Panc1 (cell line): ENCODE results near the gene EME2. TPM values are rescaled to one million over a fixed set of nuclear protein-coding genes. Genes with fewer than 3 reads are reported as not detected.
A peak's percentile ranks its signal among the peaks of the same experiment; 100 is the strongest.

Experiments used
- ATAC-seq: fragments of 200-7000 bp; cut with Tn5 transposase; 2 replicates; pipeline ENCODE4 v1.9.1; 2020; ENCODE audit warnings: mild to moderate bottlenecking, moderate library complexity
- BruUV-seq: library from RNA; stranded (reverse); fragments of 400-500 nt; replicated peaks from 2 replicates; lab custom pipeline; 2021; lab: Mats Ljungman, UMichigan
- CTCF ChIA-PET: fragments of 300-600 bp; sonication (Branson Sonifier 250); formaldehyde crosslinking; loops from one replicate; lab custom pipeline; 2022; ENCODE audit warnings: antibody characterized with exemption; lab: Charles Lee
- POLR2A ChIA-PET: fragments of 300-600 bp; sonication (Branson Sonifier 250); formaldehyde crosslinking; loops from one replicate; lab custom pipeline; 2022; ENCODE audit warnings: antibody characterized with exemption; lab: Charles Lee
- DNase-seq: peaks from one replicate; pipeline ENCODE4 v3.0.0-alpha.2; 2010; ENCODE audit warnings: low read depth, low spot score
- H3K27ac ChIP-seq: 2 replicates; pipeline ENCODE4 v1.5.1; 2011; ENCODE audit warnings: mild to moderate bottlenecking, low read length, inconsistent platforms
- H3K27me3 ChIP-seq: fragments of 200-500 bp; sonication (Bioruptor generic); 2 replicates; pipeline ENCODE4 v1.6.0; 2014; ENCODE audit warnings: low read length, inconsistent platforms; ENCODE audit not compliant: control insufficient read depth, insufficient read depth
- H3K36me3 ChIP-seq: fragments of 200-500 bp; sonication (Bioruptor generic); 2 replicates; pipeline ENCODE4 v1.5.1; 2014; ENCODE audit warnings: inconsistent platforms, mild to moderate bottlenecking, low read length, moderate library complexity; ENCODE audit not compliant: control insufficient read depth, insufficient read depth
- H3K4me1 ChIP-seq: 2 replicates; pipeline ENCODE4 v1.5.1; 2011; ENCODE audit warnings: inconsistent platforms, mild to moderate bottlenecking, low read length, moderate library complexity; ENCODE audit not compliant: control insufficient read depth, insufficient read depth
- H3K4me3 ChIP-seq, 2 experiments: 2 replicates each; pipeline ENCODE4 v1.5.1; 2011 to 2012; ENCODE audit warnings: low read depth in 2 of 2, low read length in 2 of 2, mild to moderate bottlenecking in 2 of 2, inconsistent platforms in 1 of 2, moderate library complexity in 1 of 2
- H3K9me3 ChIP-seq: fragments of 200-500 bp; sonication (Bioruptor generic); 2 replicates; pipeline ENCODE4 v1.5.1; 2014; ENCODE audit warnings: low read depth, mild to moderate bottlenecking, inconsistent platforms, low read length, moderate library complexity; ENCODE audit not compliant: control insufficient read depth, insufficient read depth
- POLR2AphosphoS5 ChIP-seq: IDR thresholded peaks from 2 replicates; pipeline ENCODE4 v1.6.1; 2012; ENCODE audit warnings: mild to moderate bottlenecking, low read depth, low read length, moderate library complexity
- SIN3A ChIP-seq: IDR thresholded peaks from 2 replicates; pipeline ENCODE4 v1.6.1; 2012; ENCODE audit warnings: low read depth, mild to moderate bottlenecking, low read length, moderate library complexity, borderline replicate concordance; ENCODE audit not compliant: insufficient read depth
- TCF7L2 ChIP-seq: IDR thresholded peaks from 2 replicates; pipeline ENCODE4 v1.6.1; 2011; ENCODE audit warnings: mild to moderate bottlenecking, low read depth, low read length, inconsistent platforms
- in situ Hi-C: cut with HindIII; loops from 2 replicates; pipeline ENCODE4 v1.10.0; 2016; ENCODE audit warnings: low sequenced_read_pairs, low pct_unique_long_range_greater_than_20kb
- intact Hi-C: fragments of 100-400 bp; cut with micrococcal nuclease; formaldehyde crosslinking; loops from one replicate; pipeline ENCODE4 v1.10.0; 2022; ENCODE audit not compliant: unreplicated experiment
- total RNA-seq: library from RNA; stranded (reverse); gene quantifications from one replicate; pipeline ENCODE4 v1.2.1, GENCODE V29; 2021; ENCODE audit not compliant: unreplicated experiment
- TF ChIP-seq, protein P1 (sequence below): fragments of 450-650 bp; IDR thresholded peaks from 2 replicates; pipeline ENCODE4 v1.5.1; 2017; ENCODE audit warnings: mild to moderate bottlenecking
- TF ChIP-seq, protein P2 (sequence below), 2 experiments: IDR thresholded peaks; 2 replicates each; pipeline ENCODE4 v1.6.1; 2011 to 2012; ENCODE audit warnings: low read depth in 2 of 2, control low read depth in 1 of 2, low read length in 1 of 2, mild to moderate bottlenecking in 1 of 2, moderate library complexity in 1 of 2; ENCODE audit not compliant: insufficient read depth in 1 of 2

The EME2 gene
- total RNA-seq, 1 experiment from 2014 or later, result 53.4 TPM

DNA sequence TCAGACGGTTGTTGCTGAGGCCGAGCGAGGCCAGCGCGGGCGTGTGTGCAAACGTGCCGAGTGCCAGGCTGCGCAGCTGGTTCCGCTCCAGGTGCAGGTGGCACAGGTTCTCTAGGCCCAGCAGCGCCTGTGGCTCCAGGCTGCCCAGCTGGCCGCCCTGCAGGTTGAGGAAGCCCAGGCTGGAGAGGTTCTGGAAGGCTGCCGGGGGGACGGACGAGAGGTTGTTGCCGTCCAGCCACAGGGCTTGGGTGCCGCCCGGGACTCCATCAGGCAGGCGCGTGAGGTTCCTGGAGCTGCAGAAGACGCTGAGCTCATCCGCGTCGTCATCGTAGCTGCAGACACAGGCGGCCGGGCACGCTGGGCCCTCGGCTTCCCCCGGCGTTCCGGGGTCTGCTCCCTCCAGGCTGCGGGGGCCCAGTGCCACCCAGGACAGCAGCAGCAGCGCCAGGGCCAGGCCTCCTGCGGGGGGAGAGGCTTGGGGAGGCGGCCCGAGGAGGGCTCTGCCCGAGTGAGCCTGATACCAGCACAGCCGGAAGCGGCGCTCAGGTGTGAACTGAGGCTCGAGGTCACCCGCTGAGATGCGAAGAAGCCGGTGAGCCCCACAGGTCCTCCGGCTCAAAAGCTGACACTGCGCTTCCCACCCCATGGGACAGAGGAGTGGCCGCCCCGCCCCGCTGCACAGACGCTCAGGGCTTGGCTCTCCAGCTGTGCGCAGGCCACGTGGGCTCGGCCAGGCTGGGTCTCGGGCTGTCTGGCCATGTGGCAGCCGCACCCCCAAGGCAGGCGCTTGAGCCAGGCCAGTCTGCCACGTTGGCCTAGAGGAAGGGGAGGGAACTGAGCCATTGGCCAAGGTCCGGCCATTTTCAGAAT, 19.6 kb downstream of the EME2 start:
- no peaks in the 10 kb centered on the region for H3K9me3 ChIP-seq
- ChIA-PET CTCF (no interaction called here), POLR2A (no interaction called here)
- TF ChIP-seq TCF7L2, result no peak
- TF ChIP-seq, protein P1, sequence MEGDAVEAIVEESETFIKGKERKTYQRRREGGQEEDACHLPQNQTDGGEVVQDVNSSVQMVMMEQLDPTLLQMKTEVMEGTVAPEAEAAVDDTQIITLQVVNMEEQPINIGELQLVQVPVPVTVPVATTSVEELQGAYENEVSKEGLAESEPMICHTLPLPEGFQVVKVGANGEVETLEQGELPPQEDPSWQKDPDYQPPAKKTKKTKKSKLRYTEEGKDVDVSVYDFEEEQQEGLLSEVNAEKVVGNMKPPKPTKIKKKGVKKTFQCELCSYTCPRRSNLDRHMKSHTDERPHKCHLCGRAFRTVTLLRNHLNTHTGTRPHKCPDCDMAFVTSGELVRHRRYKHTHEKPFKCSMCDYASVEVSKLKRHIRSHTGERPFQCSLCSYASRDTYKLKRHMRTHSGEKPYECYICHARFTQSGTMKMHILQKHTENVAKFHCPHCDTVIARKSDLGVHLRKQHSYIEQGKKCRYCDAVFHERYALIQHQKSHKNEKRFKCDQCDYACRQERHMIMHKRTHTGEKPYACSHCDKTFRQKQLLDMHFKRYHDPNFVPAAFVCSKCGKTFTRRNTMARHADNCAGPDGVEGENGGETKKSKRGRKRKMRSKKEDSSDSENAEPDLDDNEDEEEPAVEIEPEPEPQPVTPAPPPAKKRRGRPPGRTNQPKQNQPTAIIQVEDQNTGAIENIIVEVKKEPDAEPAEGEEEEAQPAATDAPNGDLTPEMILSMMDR, result no peak
- TF ChIP-seq, protein P2, sequence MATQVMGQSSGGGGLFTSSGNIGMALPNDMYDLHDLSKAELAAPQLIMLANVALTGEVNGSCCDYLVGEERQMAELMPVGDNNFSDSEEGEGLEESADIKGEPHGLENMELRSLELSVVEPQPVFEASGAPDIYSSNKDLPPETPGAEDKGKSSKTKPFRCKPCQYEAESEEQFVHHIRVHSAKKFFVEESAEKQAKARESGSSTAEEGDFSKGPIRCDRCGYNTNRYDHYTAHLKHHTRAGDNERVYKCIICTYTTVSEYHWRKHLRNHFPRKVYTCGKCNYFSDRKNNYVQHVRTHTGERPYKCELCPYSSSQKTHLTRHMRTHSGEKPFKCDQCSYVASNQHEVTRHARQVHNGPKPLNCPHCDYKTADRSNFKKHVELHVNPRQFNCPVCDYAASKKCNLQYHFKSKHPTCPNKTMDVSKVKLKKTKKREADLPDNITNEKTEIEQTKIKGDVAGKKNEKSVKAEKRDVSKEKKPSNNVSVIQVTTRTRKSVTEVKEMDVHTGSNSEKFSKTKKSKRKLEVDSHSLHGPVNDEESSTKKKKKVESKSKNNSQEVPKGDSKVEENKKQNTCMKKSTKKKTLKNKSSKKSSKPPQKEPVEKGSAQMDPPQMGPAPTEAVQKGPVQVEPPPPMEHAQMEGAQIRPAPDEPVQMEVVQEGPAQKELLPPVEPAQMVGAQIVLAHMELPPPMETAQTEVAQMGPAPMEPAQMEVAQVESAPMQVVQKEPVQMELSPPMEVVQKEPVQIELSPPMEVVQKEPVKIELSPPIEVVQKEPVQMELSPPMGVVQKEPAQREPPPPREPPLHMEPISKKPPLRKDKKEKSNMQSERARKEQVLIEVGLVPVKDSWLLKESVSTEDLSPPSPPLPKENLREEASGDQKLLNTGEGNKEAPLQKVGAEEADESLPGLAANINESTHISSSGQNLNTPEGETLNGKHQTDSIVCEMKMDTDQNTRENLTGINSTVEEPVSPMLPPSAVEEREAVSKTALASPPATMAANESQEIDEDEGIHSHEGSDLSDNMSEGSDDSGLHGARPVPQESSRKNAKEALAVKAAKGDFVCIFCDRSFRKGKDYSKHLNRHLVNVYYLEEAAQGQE (IDR thresholded peaks at IDR 0.05; ENCODE audit: insufficient read depth in 1 of 2, low read depth in 2 of 2, low read length in 1 of 2), result no peak
- TF ChIP-seq POLR2AphosphoS5, result no peak
- TF ChIP-seq SIN3A, result no peak
- intact Hi-C loops, result no loop called here
- H3K36me3 ChIP-seq, result no peaks in the 10 kb centered on the region
- peaks cover 3% of the 10 kb centered on the region; the same call in 1 of the 2 replicates for H3K4me1 ChIP-seq
- no peak overlapping the region for H3K4me3 ChIP-seq
- BruUV-seq, result no TSS peak
- ATAC-seq (peak; percentile 31; the same call in 1 of the 2 replicates), DNase-seq (no peak)
- in situ Hi-C loops, result no loop called here
- no peaks in the 10 kb centered on the region for H3K27me3 ChIP-seq
- H3K27ac ChIP-seq, result no peak overlapping the region

DNA sequence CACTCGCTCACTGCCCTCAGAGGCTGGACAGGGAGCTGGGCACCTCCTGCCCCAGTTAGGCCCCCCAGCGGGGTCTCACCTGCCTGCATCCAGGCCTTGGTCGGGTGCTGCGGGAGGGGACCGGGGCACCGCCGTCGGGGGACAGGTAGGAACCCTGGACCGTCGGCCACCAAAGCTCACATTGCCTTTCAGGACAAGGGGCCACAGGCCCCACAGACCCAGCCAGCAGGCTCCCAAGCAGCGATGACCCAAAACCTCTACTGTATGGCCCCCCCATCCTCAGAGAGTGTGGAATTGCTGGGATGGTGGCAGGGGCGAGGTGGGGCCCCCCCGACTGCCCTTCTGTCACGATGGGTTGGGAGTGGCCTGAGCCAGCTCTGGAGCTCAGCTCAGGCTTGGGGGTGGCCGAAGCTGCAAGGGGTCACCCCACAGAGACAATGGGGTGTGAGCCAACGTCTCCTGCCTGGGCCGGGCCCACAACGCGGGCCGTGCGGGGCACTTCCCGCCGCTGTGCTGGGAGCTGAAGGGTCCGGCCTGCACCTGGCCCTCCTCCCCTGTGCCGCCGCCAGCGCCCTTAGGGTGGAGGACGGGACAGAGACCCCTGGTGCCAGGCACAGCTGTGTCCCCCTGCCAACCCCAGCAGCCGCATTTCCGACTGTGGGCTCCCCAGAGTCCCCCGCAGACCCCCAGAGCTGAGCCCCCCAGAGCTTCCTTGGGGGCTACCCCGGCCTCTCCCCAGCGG, 20.4 kb downstream of the EME2 start:
- no peak for DNase-seq
- Histone ChIP-seq H3K27me3 (no peaks in the 10 kb centered on the region), H3K27ac (no peak overlapping the region), H3K4me3 (no peak overlapping the region), H3K9me3 (no peaks in the 10 kb centered on the region; the same call in 1 of the 2 replicates), H3K36me3 (no peaks in the 10 kb centered on the region), H3K4me1 (peaks cover 3% of the 10 kb centered on the region; the same call in 1 of the 2 replicates)
- POLR2A ChIA-PET, result no interaction called here
- no peak for ATAC-seq
- BruUV-seq, result no TSS peak
- CTCF ChIA-PET, result no interaction called here
- intact Hi-C loops (no loop called here), in situ Hi-C loops (no loop called here)
- TF ChIP-seq SIN3A (no peak), POLR2AphosphoS5 (no peak), TCF7L2 (no peak)
- TF ChIP-seq, protein P2 (IDR thresholded peaks at IDR 0.05; ENCODE audit: insufficient read depth in 1 of 2, low read depth in 2 of 2, low read length in 1 of 2), result no peak
